Peyer's patch (tissue), 4 donors: Measurements from ENCODE around the gene NKD1. TPM values are rescaled to one million over a fixed set of nuclear protein-coding genes. Genes with fewer than 3 reads are reported as not detected.

Source experiments
- DNase-seq, 3 donors: peaks; one replicate each; pipeline ENCODE4 v3.0.0-alpha.2; 2017 to 2019
- H3K27ac ChIP-seq, 4 donors: fragments of 200-600 bp; sonication (generic); one replicate each; pipeline ENCODE4 v1.5.1; 2016 to 2019
- H3K27me3 ChIP-seq, 2 donors: fragments of 200-600 bp; sonication (generic); one replicate each; pipeline ENCODE4 v1.5.1; 2019
- H3K36me3 ChIP-seq, 3 donors: fragments of 200-600 bp; sonication (generic); one replicate each; pipeline ENCODE4 v1.5.1; 2016 to 2019
- H3K4me1 ChIP-seq, 4 donors: fragments of 200-600 bp; sonication (generic); one replicate each; pipeline ENCODE4 v1.5.1; 2016 to 2019
- H3K4me3 ChIP-seq, 4 donors: fragments of 200-600 bp; sonication (generic); 1 replicate in 3 of 4; 2 replicates in 1 of 4; pipeline ENCODE4 v1.5.1; 2016 to 2019; ENCODE audit warnings: mild to moderate bottlenecking in 1 of 4
- H3K9me3 ChIP-seq, 4 donors: fragments of 200-600 bp; sonication (generic); one replicate each; pipeline ENCODE4 v1.5.1; 2016 to 2019; ENCODE audit warnings: mild to moderate bottlenecking in 1 of 4
- POLR2A ChIP-seq, 2 donors: fragments of 450-650 bp; IDR thresholded peaks; one replicate each; pipeline ENCODE4 v1.5.1; 2017; ENCODE audit warnings: antibody characterized with exemption in 2 of 2, mild to moderate bottlenecking in 2 of 2, moderate library complexity in 2 of 2
- total RNA-seq, 4 donors: library from RNA; depleted of rRNA; stranded (reverse); fragments of >200 nt; gene quantifications; one replicate each; pipeline ENCODE4 v1.1.0, GENCODE V29; 2016
- TF ChIP-seq, protein P1 (sequence below), 6 experiments: fragments of 450-650 bp in 4 of 6; fragments of 200-600 bp in 2 of 6; sonication (generic) in 1 of 6; IDR thresholded peaks; one replicate each; pipeline ENCODE4 v1.5.1; 2017 to 2019; ENCODE audit warnings: antibody characterized with exemption in 6 of 6, mild to moderate bottlenecking in 3 of 6, moderate library complexity in 1 of 6

The NKD1 gene
- total RNA-seq, 4 donors from 2014 or later = 1.7 to 4.0 (median 3.4) TPM

DNA sequence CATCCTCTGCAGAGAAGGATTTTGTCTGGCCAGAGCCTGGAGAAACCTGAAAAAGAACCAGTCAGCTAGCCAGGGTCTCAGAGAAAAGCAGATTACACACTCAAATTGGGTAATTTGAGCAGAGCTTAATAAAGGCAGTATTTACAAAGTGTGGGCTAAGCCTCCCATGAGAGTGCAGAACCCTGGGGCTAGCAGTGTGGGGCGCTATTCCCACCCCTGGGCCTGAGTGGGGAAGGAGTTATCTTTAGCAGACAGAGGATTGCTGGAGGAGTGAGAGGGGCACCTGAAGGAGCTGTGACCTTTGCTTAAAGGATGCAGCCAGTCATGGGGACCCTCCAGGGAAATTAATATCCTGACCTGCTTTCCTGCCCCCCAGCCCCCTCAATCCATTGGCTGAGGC lies 86.8 kb downstream of the NKD1 start:
- no peak overlapping the region for H3K27ac ChIP-seq
- no peaks in the 10 kb centered on the region for H3K27me3 ChIP-seq
- H3K36me3 ChIP-seq = no peaks in the 10 kb centered on the region
- no peaks in the 10 kb centered on the region for H3K9me3 ChIP-seq
- H3K4me1 ChIP-seq = no peaks in the 10 kb centered on the region
- H3K4me3 ChIP-seq = no peak overlapping the region
- DNase-seq = no peak
- TF ChIP-seq POLR2A (IDR thresholded peaks at IDR 0.05) = no peak
- TF ChIP-seq, protein P1, sequence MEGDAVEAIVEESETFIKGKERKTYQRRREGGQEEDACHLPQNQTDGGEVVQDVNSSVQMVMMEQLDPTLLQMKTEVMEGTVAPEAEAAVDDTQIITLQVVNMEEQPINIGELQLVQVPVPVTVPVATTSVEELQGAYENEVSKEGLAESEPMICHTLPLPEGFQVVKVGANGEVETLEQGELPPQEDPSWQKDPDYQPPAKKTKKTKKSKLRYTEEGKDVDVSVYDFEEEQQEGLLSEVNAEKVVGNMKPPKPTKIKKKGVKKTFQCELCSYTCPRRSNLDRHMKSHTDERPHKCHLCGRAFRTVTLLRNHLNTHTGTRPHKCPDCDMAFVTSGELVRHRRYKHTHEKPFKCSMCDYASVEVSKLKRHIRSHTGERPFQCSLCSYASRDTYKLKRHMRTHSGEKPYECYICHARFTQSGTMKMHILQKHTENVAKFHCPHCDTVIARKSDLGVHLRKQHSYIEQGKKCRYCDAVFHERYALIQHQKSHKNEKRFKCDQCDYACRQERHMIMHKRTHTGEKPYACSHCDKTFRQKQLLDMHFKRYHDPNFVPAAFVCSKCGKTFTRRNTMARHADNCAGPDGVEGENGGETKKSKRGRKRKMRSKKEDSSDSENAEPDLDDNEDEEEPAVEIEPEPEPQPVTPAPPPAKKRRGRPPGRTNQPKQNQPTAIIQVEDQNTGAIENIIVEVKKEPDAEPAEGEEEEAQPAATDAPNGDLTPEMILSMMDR (IDR thresholded peaks at IDR 0.05) = no peak

DNA sequence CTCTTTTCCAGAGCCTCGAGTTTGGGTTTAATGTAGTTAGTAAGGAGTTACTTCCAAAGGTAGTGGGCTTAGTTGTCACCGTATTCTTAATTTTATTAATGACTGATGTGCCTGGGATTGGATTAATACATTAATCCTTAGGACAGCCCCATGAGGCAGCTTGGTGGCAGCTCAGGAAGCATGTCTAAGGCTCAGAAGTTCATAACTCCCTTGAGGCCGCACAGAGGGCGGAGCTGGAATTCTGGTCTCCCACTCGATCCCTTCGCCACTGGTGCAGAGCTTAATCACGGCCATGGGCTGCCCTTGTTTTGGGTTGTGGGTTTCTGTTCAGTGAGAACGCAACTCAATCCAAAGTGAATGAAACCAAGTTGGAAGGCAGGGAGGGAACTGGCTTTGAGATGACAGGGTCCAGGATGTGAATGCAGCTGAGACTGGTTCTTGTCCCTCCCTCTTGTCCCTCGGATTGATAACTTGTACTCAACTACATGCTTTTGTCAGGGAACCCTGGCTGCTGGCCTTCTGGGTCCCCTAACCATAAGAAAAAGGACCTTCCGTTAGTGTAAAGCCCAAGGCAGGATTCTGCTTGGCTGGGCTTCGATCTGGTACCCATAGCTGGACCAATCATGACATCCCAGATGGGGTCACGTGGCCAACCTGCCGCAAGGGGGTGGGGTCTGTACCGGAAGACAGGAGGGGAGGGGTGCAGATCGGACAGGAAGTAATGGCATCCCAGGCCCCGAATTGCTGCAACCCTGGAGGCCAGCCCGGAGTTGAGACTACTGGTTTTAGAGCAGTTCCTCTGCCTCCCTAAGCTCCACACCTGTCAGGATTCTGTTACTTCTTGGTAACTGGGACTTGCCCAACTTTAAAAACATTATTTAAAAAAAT lies 87.6 kb downstream of the NKD1 start:
- H3K27ac ChIP-seq = no peak overlapping the region
- no peaks in the 10 kb centered on the region for H3K4me1 ChIP-seq
- TF ChIP-seq, protein P1 (IDR thresholded peaks at IDR 0.05) = no peak
- no peak for TF ChIP-seq POLR2A (IDR thresholded peaks at IDR 0.05)
- no peak overlapping the region for H3K4me3 ChIP-seq
- H3K36me3 ChIP-seq = no peaks in the 10 kb centered on the region
- DNase-seq = no peak
- H3K9me3 ChIP-seq = no peaks in the 10 kb centered on the region
- H3K27me3 ChIP-seq = no peaks in the 10 kb centered on the region

DNA sequence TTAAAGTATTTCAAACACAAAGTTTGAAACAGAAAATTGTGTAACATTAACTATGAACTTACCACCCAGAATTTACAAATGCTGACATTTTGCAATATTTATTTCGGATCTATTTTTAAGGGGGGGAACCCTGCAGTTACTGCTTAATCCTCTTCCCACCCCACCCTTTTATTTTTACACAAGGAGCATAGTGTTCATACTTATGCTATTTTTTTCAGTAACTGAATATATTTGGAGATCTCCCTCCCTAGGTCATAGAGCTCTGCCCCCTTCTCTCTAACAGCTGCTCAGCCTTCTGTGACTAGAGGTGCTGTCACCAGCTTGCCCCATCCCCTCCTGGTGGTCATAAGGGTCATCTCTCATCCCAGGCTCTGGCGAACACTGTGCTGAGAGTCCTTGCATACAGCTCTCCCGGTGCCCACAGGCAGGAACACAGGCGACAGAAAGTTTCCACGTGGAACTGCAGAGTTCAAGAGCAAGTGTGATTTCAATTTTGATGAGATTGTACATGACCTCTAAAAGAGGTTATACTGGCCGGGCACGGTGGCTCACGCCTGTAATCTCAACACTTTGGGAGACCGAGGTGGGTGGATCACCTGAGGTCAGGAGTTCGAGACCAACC lies 88.7 kb downstream of the NKD1 start:
- Histone ChIP-seq H3K4me1 (no peaks in the 10 kb centered on the region), H3K36me3 (no peaks in the 10 kb centered on the region), H3K27me3 (no peaks in the 10 kb centered on the region), H3K9me3 (no peaks in the 10 kb centered on the region), H3K27ac (no peak overlapping the region), H3K4me3 (no peak overlapping the region)
- TF ChIP-seq POLR2A (IDR thresholded peaks at IDR 0.05) = no peak
- TF ChIP-seq, protein P1 (IDR thresholded peaks at IDR 0.05) = no peak
- DNase-seq = no peak

DNA sequence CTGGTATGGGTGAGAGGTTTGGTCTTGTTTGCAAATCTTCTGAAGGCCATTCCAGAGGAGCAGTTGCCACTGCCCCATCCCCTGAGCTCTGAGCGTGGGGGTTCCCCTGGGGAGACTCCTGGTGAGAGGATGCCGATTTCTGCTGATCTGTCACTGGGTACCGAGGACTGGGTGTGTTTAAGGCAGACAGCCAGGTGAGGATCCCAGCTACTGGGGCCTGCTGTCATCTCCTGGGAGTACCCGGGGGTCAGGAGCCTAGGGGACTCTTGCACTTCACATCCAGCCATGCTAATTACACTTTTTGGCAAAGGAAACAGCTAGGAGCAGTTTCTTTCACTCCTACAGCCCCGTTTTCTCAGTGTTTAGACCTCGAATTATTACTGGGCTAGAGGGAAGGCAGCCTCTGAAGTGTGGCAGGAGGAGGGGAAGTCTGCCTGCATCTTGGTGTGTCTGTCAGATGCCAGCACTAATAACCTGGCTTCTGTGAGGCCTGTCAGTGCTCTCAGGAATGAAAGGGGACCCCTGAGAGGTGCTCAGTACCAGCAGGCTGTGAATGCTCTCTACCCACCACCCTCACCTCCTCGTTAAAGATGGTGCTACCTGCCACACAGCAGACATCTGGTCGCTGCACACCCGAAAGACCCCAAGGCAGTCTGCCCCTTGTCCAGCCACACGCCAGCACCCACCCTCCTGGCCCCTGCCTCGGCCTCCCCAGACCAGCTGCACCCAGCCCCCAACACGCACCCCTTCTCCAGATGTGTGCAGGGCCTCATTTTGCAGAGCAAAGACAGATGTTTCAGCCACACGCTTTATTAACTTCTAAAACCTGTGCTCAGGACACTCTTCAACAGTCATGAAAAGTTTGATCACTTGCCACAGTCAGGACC lies 89.8 kb downstream of the NKD1 start:
- no peak for TF ChIP-seq POLR2A (IDR thresholded peaks at IDR 0.05)
- TF ChIP-seq, protein P1 (IDR thresholded peaks at IDR 0.05) = no peak
- Histone ChIP-seq H3K4me3 (no peak overlapping the region), H3K27ac (no peak overlapping the region), H3K9me3 (no peaks in the 10 kb centered on the region), H3K36me3 (no peaks in the 10 kb centered on the region), H3K4me1 (no peaks in the 10 kb centered on the region), H3K27me3 (no peaks in the 10 kb centered on the region)
- DNase-seq = no peak

DNA sequence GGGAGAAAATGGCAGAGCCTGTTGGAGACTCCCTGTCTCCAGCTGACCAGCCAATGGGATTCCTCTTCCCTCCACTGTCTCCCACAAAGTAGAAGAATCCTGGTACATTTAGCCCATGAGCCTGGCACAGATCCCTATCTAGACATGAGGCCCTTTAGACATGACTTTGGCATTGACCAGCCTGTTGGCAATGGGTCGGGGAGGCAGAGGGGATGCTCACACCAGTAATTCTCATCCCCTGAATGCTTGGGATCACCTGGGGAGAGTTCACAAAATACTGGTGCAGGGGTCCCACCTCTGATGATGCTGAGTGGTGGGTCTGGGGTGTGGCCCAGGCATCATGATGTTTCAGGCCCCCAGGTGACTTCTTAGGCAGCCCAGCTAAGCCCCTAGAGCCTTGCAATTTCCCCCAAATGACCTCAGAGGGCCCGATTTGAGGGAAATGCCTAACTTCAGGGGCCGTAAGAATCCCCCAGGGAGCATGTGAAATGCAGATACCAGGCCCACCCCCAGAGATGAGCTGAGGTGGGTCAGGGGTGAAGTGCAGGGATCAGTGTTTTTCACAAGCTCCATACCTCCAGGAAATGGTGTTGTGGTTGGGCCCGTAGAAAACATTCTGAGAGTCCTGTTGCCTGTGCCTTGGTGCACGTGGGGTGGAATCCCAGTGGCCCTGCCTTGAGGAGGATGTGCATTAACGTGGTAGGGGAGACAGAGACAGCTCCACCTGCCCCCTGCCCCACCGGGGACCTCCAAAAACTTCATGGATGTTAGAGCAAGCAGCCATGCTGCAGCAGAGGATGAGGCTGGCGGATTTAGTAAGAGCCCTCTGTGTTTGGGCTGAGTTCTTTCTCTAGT lies 90.8 kb downstream of the NKD1 start:
- no peak overlapping the region for H3K27ac ChIP-seq
- no peaks in the 10 kb centered on the region for H3K9me3 ChIP-seq
- DNase-seq = no peak
- TF ChIP-seq, protein P1 (IDR thresholded peaks at IDR 0.05) = no peak
- no peak for TF ChIP-seq POLR2A (IDR thresholded peaks at IDR 0.05)
- no peaks in the 10 kb centered on the region for H3K36me3 ChIP-seq
- H3K27me3 ChIP-seq = no peaks in the 10 kb centered on the region
- no peak overlapping the region for H3K4me3 ChIP-seq
- H3K4me1 ChIP-seq = no peaks in the 10 kb centered on the region
